Endothelial cell of umbilical vein (primary cell): ENCODE measurements around the gene EDC4. TPM values are rescaled to one million over a fixed set of nuclear protein-coding genes. Genes with fewer than 3 reads are reported as not detected.
"Not testable (repeated sequence)": the region's sequence is repeated elsewhere in the genome, so short reads cannot be mapped to it uniquely, and the experiment has no call there.

Experiments used
- BruUV-seq: library from RNA; stranded (reverse); fragments of 400-500 nt; replicated peaks from 2 replicates; lab custom pipeline; 2021; lab: Mats Ljungman, UMichigan
- CTCF ChIA-PET: fragments of 300-600, 350-600 bp; sonication (Branson Sonifier 250); formaldehyde crosslinking; loops from one replicate; lab custom pipeline; 2021; ENCODE audit warnings: antibody characterized with exemption, inconsistent platforms; lab: Charles Lee
- POLR2A ChIA-PET: fragments of 300-600, 350-600 bp; sonication (Branson Sonifier 250); formaldehyde crosslinking; loops from one replicate; lab custom pipeline; 2021; ENCODE audit warnings: antibody characterized with exemption, inconsistent platforms; lab: Charles Lee
- DNase-seq: peaks from one replicate; pipeline ENCODE4 v3.0.0-alpha.2; 2011; ENCODE audit warnings: low read depth, low spot score
- FAIRE-seq: peaks from 2 replicates; lab custom pipeline; 2011; peaks lifted over from hg19 to GRCh38; lab: Jason Lieb, UNC
- H2AFZ ChIP-seq: 2 replicates; pipeline ENCODE4 v1.6.0; 2012; ENCODE audit warnings: low read depth, low read length, control low read depth, inconsistent platforms
- H3K27ac ChIP-seq: 2 replicates; pipeline ENCODE4 v1.5.1; 2011; ENCODE audit warnings: low read depth, mild to moderate bottlenecking, control low read depth, low read length, moderate library complexity; ENCODE audit not compliant: insufficient read depth
- H3K27me3 ChIP-seq, 2 experiments: 2 replicates each; pipeline versions ENCODE4 v1.6.0 to v1.6.1; 2011; ENCODE audit warnings: low read length in 2 of 2, mixed read lengths in 1 of 2; ENCODE audit not compliant: control insufficient read depth in 2 of 2, insufficient read depth in 2 of 2
- H3K36me3 ChIP-seq, 2 experiments: 2 replicates in 1 of 2; 3 replicates in 1 of 2; pipeline ENCODE4 v1.5.1; 2011; ENCODE audit warnings: low read length in 2 of 2, mild to moderate bottlenecking in 1 of 2, moderate library complexity in 1 of 2; ENCODE audit not compliant: control insufficient read depth in 2 of 2, insufficient read depth in 2 of 2; ENCODE audit errors: extremely low read depth in 1 of 2
- H3K4me1 ChIP-seq: 3 replicates; pipeline ENCODE4 v1.5.1; 2011; ENCODE audit warnings: mild to moderate bottlenecking, low read length; ENCODE audit not compliant: control insufficient read depth, insufficient read depth; ENCODE audit errors: extremely low read depth
- H3K4me2 ChIP-seq: 2 replicates; pipeline ENCODE4 v1.6.1; 2011; ENCODE audit warnings: low read length, control low read depth, mixed read lengths; ENCODE audit not compliant: insufficient read depth
- H3K4me3 ChIP-seq, 3 experiments: fragments of 200-600 bp in 1 of 3; sonication (generic), shearing (Covaris generic) in 1 of 3; replicated peaks in 1 of 3; 2 replicates each; pipeline ENCODE4 v1.5.1; 2011 to 2016; ENCODE audit warnings: control low read depth in 3 of 3, low read length in 3 of 3, mild to moderate bottlenecking in 2 of 3, inconsistent platforms in 1 of 3, low read depth in 1 of 3, moderate library complexity in 1 of 3; ENCODE audit not compliant: insufficient read depth in 1 of 3
- H3K79me2 ChIP-seq: 2 replicates; pipeline ENCODE4 v1.6.0; 2012; ENCODE audit warnings: low read length, inconsistent platforms; ENCODE audit not compliant: control insufficient read depth, insufficient read depth
- H3K9ac ChIP-seq: replicated peaks from 2 replicates; pipeline ENCODE3; 2011; ENCODE audit warnings: low read length, control low read depth; ENCODE audit not compliant: insufficient read depth; ENCODE audit errors: extremely low read depth
- H3K9me1 ChIP-seq: replicated peaks from 3 replicates; pipeline ENCODE4 v1.6.0; 2011; ENCODE audit warnings: mild to moderate bottlenecking, low read length; ENCODE audit not compliant: control insufficient read depth, insufficient read depth; ENCODE audit errors: extremely low read depth
- H3K9me3 ChIP-seq: replicated peaks from 2 replicates; pipeline ENCODE4 v1.5.1; 2012; ENCODE audit warnings: low read length, inconsistent platforms; ENCODE audit not compliant: control insufficient read depth, insufficient read depth
- H4K20me1 ChIP-seq: replicated peaks from 2 replicates; pipeline ENCODE3; 2011; ENCODE audit warnings: mild to moderate bottlenecking, low read length; ENCODE audit not compliant: control insufficient read depth, insufficient read depth; ENCODE audit errors: extremely low read depth
- EZH2 ChIP-seq: IDR thresholded peaks from 2 replicates; pipeline ENCODE4 v1.6.1; 2012; ENCODE audit warnings: borderline replicate concordance, low read depth, mild to moderate bottlenecking, moderate library complexity, low read length, inconsistent platforms; ENCODE audit not compliant: severe bottlenecking
- FOS ChIP-seq: IDR thresholded peaks from 2 replicates; pipeline ENCODE4 v1.6.1; 2011; ENCODE audit warnings: mild to moderate bottlenecking, low read length, moderate library complexity, borderline replicate concordance; ENCODE audit not compliant: insufficient read depth
- GATA2 ChIP-seq: IDR thresholded peaks from 2 replicates; pipeline ENCODE4 v1.7.0; 2011; ENCODE audit warnings: low read depth, mild to moderate bottlenecking, moderate library complexity, mixed read lengths, low read length; ENCODE audit not compliant: insufficient read length, insufficient read depth
- JUN ChIP-seq: IDR thresholded peaks from 2 replicates; pipeline ENCODE4 v1.6.1; 2011; ENCODE audit warnings: borderline replicate concordance, low read depth; ENCODE audit not compliant: insufficient read length, insufficient read depth
- MYC ChIP-seq: IDR thresholded peaks from one replicate; pipeline ENCODE4 v1.6.1; 2011; ENCODE audit warnings: mild to moderate bottlenecking, low read depth, low read length
- POLR2A ChIP-seq: IDR thresholded peaks from 2 replicates; pipeline ENCODE4 v1.6.1; 2012; ENCODE audit warnings: low read depth, mild to moderate bottlenecking, control low read depth, low read length
- POLR2AphosphoS5 ChIP-seq: IDR thresholded peaks from 2 replicates; pipeline ENCODE4 v1.6.1; 2012; ENCODE audit warnings: low read depth, mild to moderate bottlenecking, control low read depth, low read length, moderate library complexity; ENCODE audit not compliant: insufficient read depth
- dilution Hi-C: fragments of 300-500 bp; cut with MboI; formaldehyde crosslinking; loops from one replicate; pipeline ENCODE4 v1.15.0; 2019; ENCODE audit warnings: low sequenced_read_pairs; ENCODE audit not compliant: extremely low pct_ligation_motif_present
- intact Hi-C: fragments of 100-400 bp; cut with micrococcal nuclease; formaldehyde crosslinking; loops from one replicate; pipeline ENCODE4 v1.10.0; 2022
- polyA plus RNA-seq, 4 experiments: library from polyadenylated mRNA; depleted of rRNA in 3 of 4; stranded (reverse) in 3 of 4; unstranded in 1 of 4; fragments of >200 nt; gene quantifications; 2 replicates each; pipeline versions ENCODE4 v1.2.1 to v1.2.3, GENCODE V29; 2011 to 2012; ENCODE audit warnings: missing spikeins in 1 of 4
- total RNA-seq: library from RNA; stranded (reverse); gene quantifications from 2 replicates; pipeline ENCODE4 v1.2.3, GENCODE V29; 2021
- TF ChIP-seq, protein P1 (sequence below), 2 donors: IDR thresholded peaks; 1 replicate in 1 of 2; 2 replicates in 1 of 2; pipeline ENCODE4 v1.5.1; 2011; ENCODE audit warnings: low read length in 2 of 2, mild to moderate bottlenecking in 2 of 2, moderate library complexity in 2 of 2, control low read depth in 1 of 2, inconsistent platforms in 1 of 2, low read depth in 1 of 2; ENCODE audit not compliant: insufficient read depth in 1 of 2; ENCODE audit errors: extremely low read depth in 1 of 2
- TF ChIP-seq, protein P2 (sequence below): IDR thresholded peaks from 2 replicates; pipeline ENCODE4 v1.6.1; 2011; ENCODE audit not compliant: insufficient read depth, insufficient read length

EDC4 gene
- total and polyA plus RNA-seq, 2 donors (not counting 3 experiments of a cell fraction or from before 2014, with no cell fraction given) = 57.5 to 81.2 TPM

DNA sequence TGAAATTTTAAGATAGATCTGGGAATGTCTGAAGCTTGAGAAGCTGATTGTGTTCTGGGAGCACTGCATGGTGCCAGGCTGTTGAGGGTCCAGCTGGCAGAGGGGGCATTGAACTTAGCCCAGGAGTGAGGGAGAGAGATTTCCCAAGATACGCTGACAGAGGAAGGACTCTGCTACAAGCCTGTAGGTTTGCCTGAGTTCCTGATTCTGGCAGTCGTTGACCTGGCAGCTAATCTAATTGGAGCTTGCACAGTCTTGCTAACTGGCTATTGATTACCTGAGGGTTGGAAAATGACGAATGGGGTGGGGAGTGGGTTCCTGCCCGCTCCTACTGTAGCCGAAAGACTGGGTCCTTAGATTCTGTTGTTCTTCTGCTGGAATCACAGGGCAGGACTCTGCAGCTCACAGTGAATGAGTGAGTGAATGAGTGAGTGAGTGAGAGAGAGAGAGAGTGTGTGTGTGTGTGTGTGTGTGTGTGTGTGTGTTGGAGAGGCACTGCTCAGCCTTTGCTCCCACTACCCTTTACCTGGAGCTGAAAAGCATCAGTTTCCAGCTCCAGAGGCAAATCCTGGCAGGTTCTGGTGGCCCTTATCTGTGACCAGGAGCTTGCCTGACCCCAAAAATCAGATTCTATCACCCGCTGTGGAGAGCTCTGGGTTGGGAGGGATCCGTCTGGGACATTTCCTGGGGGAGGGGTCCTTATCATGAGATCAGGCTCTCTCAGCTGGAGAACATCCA is 42.1 kb downstream of the EDC4 start:
- DNase-seq (no peak), FAIRE-seq (no peak)
- Histone ChIP-seq H3K36me3 (peaks cover 0 to 13% of the 10 kb centered on the region in 2 experiments), H3K9me3 (no peaks in the 10 kb centered on the region), H3K79me2 (no peaks in the 10 kb centered on the region), H3K4me2 (no peak overlapping the region), H3K27ac (no peak overlapping the region), H2AFZ (no peak overlapping the region), H3K4me3 (no peak overlapping the region), H3K27me3 (no peaks in the 10 kb centered on the region), H3K9me1 (no peaks in the 10 kb centered on the region), H3K9ac (no peak overlapping the region), H4K20me1 (no peaks in the 10 kb centered on the region), H3K4me1 (no peaks in the 10 kb centered on the region)
- TF ChIP-seq, protein P1, sequence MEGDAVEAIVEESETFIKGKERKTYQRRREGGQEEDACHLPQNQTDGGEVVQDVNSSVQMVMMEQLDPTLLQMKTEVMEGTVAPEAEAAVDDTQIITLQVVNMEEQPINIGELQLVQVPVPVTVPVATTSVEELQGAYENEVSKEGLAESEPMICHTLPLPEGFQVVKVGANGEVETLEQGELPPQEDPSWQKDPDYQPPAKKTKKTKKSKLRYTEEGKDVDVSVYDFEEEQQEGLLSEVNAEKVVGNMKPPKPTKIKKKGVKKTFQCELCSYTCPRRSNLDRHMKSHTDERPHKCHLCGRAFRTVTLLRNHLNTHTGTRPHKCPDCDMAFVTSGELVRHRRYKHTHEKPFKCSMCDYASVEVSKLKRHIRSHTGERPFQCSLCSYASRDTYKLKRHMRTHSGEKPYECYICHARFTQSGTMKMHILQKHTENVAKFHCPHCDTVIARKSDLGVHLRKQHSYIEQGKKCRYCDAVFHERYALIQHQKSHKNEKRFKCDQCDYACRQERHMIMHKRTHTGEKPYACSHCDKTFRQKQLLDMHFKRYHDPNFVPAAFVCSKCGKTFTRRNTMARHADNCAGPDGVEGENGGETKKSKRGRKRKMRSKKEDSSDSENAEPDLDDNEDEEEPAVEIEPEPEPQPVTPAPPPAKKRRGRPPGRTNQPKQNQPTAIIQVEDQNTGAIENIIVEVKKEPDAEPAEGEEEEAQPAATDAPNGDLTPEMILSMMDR (IDR thresholded peaks at IDR 0.05; ENCODE audit: extremely low read depth in 1 of 2, insufficient read depth in 1 of 2, low read depth in 1 of 2, low read length in 2 of 2) = no peak
- TF ChIP-seq POLR2A (no peak), MYC (no peak), EZH2 (no peak), FOS (no peak), JUN (no peak), POLR2AphosphoS5 (no peak), GATA2 (no peak)
- TF ChIP-seq, protein P2, sequence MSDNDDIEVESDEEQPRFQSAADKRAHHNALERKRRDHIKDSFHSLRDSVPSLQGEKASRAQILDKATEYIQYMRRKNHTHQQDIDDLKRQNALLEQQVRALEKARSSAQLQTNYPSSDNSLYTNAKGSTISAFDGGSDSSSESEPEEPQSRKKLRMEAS = no peak
- ChIA-PET POLR2A (no interaction called here), CTCF (interaction anchor here (0.5 to 2.4 kb wide), 7 partner anchors 11 to 126 kb away, joined by 3 to 8 read pairs (median 4); no protein-coding TSS in a partner anchor)
- intact Hi-C loops (no loop called here), dilution Hi-C loops (loop anchor here (25.0 kb wide), 1 partner anchor 228 kb away; no protein-coding TSS in a partner anchor)
- BruUV-seq = no TSS peak

GRCh38 chr16:67915496-67915769 is 42.6 kb downstream of the EDC4 start:
- H3K9me3 ChIP-seq, H3K4me2 ChIP-seq, POLR2A ChIA-PET, intact Hi-C loops, H3K4me3 ChIP-seq, H3K27ac ChIP-seq, H4K20me1 ChIP-seq, BruUV-seq, DNase-seq, H3K79me2 ChIP-seq, H2AFZ ChIP-seq, H3K9me1 ChIP-seq, H3K9ac ChIP-seq, H3K27me3 ChIP-seq, H3K4me1 ChIP-seq: not testable (repeated sequence)
- CTCF ChIA-PET = interaction anchor here (0.5 to 2.4 kb wide), 6 partner anchors 11 to 125 kb away, joined by 3 to 7 read pairs (median 4); no protein-coding TSS in a partner anchor
- dilution Hi-C loops = loop anchor here (25.0 kb wide), 1 partner anchor 228 kb away; no protein-coding TSS in a partner anchor
- peaks cover 0 to 13% of the 10 kb centered on the region in 2 experiments for H3K36me3 ChIP-seq
- FAIRE-seq = peak; percentile 8
